HT-29 (cell line): Measurements from ENCODE around the gene GATA5. TPM values are rescaled to one million over a fixed set of nuclear protein-coding genes. Genes with fewer than 3 reads are reported as not detected.

Experiments
- DNase-seq: peaks from one replicate; pipeline ENCODE4 v3.0.0-alpha.2; 2015; ENCODE audit warnings: low spot score
- total RNA-seq: library from RNA; depleted of rRNA; stranded (reverse); fragments of >200 nt; shearing (Covaris generic); gene quantifications from 2 replicates; pipeline ENCODE4 v1.2.3, GENCODE V29; 2014

GATA5 gene
- total RNA-seq, 1 experiment from 2014 or later: 0.05 TPM

GRCh38 chr20:62473717-62474603 is 1.8 kb downstream of the GATA5 start:
- DNase-seq: no peak

GRCh38 chr20:62472941-62473585 is 2.7 kb downstream of the GATA5 start:
- DNase-seq: no peak

- no peak for DNase-seq
These were observed 3.5 kb downstream of the GATA5 start for GRCh38 chr20:62472138-62472940.

- no peak for DNase-seq
These were observed 5.3 kb downstream of the GATA5 start for GRCh38 chr20:62470459-62470858.

GRCh38 chr20:62470001-62470400 is 5.8 kb downstream of the GATA5 start:
- DNase-seq: no peak

- no peak for DNase-seq
These were observed 6.4 kb downstream of the GATA5 start for GRCh38 chr20:62469352-62469751.

GRCh38 chr20:62466806-62467537 is 8.8 kb downstream of the GATA5 start:
- no peak for DNase-seq

- no peak for DNase-seq
These were observed 9.6 kb downstream of the GATA5 start for GRCh38 chr20:62466072-62466760.

GRCh38 chr20:62464990-62465389 is 10.8 kb downstream of the GATA5 start:
- DNase-seq: no peak

- DNase-seq: no peak
These were observed 11.4 kb downstream of the GATA5 start for GRCh38 chr20:62464425-62464770.

GRCh38 chr20:62463651-62464424 is 12.0 kb downstream of the GATA5 start:
- DNase-seq: no peak

- no peak for DNase-seq
These were observed 12.7 kb downstream of the GATA5 start for GRCh38 chr20:62462976-62463592.

GRCh38 chr20:62461834-62462233 is 14.0 kb downstream of the GATA5 start:
- DNase-seq: no peak

- peak; percentile 56 for DNase-seq
These were observed 14.6 kb downstream of the GATA5 start for GRCh38 chr20:62461157-62461556.

- no peak for DNase-seq
These were observed 15.1 kb downstream of the GATA5 start for GRCh38 chr20:62460678-62461077.

GRCh38 chr20:62459488-62459887 is 16.3 kb downstream of the GATA5 start:
- no peak for DNase-seq

GRCh38 chr20:62458275-62459251 is 17.2 kb downstream of the GATA5 start:
- no peak for DNase-seq

GRCh38 chr20:62457831-62458230 is 18.0 kb downstream of the GATA5 start:
- DNase-seq: no peak
